Astrocyte of the cerebellum (primary cell): Measurements from ENCODE around the gene IGFN1.
"Not testable (repeated sequence)": the region's sequence is repeated elsewhere in the genome, so short reads cannot be mapped to it uniquely, and the experiment has no call there.

Experiments used
- DNase-seq: peaks from one replicate; pipeline ENCODE4 v3.0.0-alpha.2; 2011; ENCODE audit warnings: low read depth
- H3K4me3 ChIP-seq: 2 replicates; pipeline ENCODE4 v1.5.1; 2011; ENCODE audit warnings: mild to moderate bottlenecking, low read depth, low read length, moderate library complexity
- CTCF ChIP-seq: IDR thresholded peaks from 2 replicates; pipeline ENCODE4 v1.5.1; 2012; ENCODE audit warnings: low read length, low read depth, moderate library complexity, mild to moderate bottlenecking; ENCODE audit errors: missing control alignments
- in situ Hi-C: cut with HindIII; loops from 2 replicates; pipeline ENCODE4 v1.10.0; 2017; ENCODE audit warnings: low sequenced_read_pairs

The IGFN1 gene

GRCh38 chr1:201153474-201154388, 36.9 kb upstream of the IGFN1 start:
- in situ Hi-C loops: loop anchor here (10.0 kb wide), 1 partner anchor 71 kb away; no protein-coding TSS in a partner anchor
- peak overlapping the region; percentile 75 for H3K4me3 ChIP-seq
- DNase-seq: no peak
- TF ChIP-seq CTCF: no peak

GRCh38 chr1:201154389-201155165, 36.0 kb upstream of the IGFN1 start, which contains the start of gene TMEM9:
Gene TMEM9, minus strand, starts transcription at chr1:201154474. Its CDS starts 551 bp downstream, at chr1:201153923.
- peak within 1 kb of the TSS; percentile 75 for H3K4me3 ChIP-seq
- DNase-seq: peak; percentile 86
- TF ChIP-seq CTCF: no peak
- in situ Hi-C loops: loop anchor here (10.0 kb wide), 1 partner anchor 70 kb away; no protein-coding TSS in a partner anchor

- TF ChIP-seq CTCF: no peak
- no peak overlapping the region for H3K4me3 ChIP-seq
- no peak for DNase-seq
- in situ Hi-C loops: loop anchor here (10.0 kb wide), 1 partner anchor 69 kb away; no protein-coding TSS in a partner anchor
These were observed 35.3 kb upstream of the IGFN1 start for GRCh38 chr1:201155354-201155753.

GRCh38 chr1:201156346-201156745, 34.3 kb upstream of the IGFN1 start:
- no peak for DNase-seq
- TF ChIP-seq CTCF: no peak
- no peak overlapping the region for H3K4me3 ChIP-seq
- in situ Hi-C loops: loop anchor here (10.0 kb wide), 1 partner anchor 68 kb away; no protein-coding TSS in a partner anchor

GRCh38 chr1:201156819-201157218, 33.8 kb upstream of the IGFN1 start:
- no peak overlapping the region for H3K4me3 ChIP-seq
- TF ChIP-seq CTCF: no peak
- in situ Hi-C loops: loop anchor here (10.0 kb wide), 1 partner anchor 68 kb away; no protein-coding TSS in a partner anchor
- DNase-seq: no peak

GRCh38 chr1:201157949-201158348, 32.7 kb upstream of the IGFN1 start:
- H3K4me3 ChIP-seq: no peak overlapping the region
- in situ Hi-C loops: loop anchor here (10.0 kb wide), 1 partner anchor 67 kb away; no protein-coding TSS in a partner anchor
- no peak for DNase-seq
- no peak for TF ChIP-seq CTCF

- in situ Hi-C loops, DNase-seq, H3K4me3 ChIP-seq: not testable (repeated sequence)
These were observed 27.6 kb upstream of the IGFN1 start for GRCh38 chr1:201163036-201163435.
